Cortex of kidney (tissue), 1 donor: ENCODE results near the gene KIAA1755.

Experiments
- DNase-seq: peaks from one replicate; lab custom pipeline; 2025; lab: John Stamatoyannopoulos, UW

The KIAA1755 gene

DNA sequence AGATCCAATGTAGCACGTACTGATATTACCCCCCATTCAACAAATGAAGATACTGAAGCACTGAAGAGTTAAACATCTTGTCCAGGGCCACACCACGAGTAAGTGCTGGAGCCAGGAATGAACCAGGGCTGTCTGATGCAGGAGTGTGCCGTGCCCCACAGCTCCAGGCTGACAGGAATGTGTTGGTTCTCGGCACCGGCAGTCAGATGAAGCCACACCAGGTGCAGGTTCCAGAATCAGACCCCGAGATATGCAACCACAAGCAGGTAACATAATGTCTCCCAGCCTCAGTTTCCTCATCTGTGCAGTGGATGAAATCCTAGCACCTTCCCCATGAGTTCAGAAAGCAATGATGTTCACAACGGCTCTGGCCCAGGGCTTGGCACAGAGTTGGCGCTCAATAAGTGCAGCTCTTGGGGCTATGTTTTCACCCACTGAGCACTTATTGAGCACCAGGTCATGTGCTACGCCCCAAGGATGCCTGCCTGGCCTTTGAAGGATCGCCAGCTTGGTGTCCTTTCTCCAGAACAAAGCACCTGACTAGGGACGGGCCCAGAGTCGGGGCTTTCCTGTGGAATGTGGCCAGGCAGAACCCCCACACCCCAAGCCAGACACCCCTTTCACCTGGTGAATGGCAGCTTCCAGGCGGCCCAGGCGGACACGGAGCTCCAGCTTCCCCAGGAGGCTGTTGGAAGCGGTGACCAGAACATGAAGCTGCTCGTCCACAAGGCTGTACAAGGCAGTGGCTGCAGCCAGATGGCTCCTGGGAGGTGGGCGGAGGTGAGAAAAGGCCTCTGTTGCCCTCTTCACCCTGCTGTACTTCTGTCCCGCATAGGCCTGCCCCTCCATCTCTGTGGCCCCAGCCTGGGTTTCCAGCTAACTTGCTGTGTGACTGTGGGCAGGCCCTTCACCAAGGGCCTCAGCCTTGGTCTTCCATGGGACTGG lies 41.3 kb downstream of the KIAA1755 start:
- no peak for DNase-seq

DNA sequence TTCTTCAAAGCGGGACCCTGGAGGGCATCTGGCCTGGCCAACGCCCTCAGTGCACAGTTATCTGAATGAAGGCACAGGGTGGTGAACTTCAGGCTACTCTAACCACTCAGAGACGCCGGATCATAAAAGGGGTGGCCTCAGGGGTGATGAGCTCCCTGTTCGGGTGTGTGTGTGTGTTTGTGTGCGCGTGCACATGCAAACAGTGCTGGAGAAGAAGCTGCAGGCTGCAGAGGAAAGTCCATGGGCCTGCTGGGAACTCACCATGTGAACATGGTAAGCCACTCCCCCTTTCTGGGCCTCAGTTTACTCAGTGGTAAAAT lies 42.0 kb downstream of the KIAA1755 start:
- no peak for DNase-seq

DNA sequence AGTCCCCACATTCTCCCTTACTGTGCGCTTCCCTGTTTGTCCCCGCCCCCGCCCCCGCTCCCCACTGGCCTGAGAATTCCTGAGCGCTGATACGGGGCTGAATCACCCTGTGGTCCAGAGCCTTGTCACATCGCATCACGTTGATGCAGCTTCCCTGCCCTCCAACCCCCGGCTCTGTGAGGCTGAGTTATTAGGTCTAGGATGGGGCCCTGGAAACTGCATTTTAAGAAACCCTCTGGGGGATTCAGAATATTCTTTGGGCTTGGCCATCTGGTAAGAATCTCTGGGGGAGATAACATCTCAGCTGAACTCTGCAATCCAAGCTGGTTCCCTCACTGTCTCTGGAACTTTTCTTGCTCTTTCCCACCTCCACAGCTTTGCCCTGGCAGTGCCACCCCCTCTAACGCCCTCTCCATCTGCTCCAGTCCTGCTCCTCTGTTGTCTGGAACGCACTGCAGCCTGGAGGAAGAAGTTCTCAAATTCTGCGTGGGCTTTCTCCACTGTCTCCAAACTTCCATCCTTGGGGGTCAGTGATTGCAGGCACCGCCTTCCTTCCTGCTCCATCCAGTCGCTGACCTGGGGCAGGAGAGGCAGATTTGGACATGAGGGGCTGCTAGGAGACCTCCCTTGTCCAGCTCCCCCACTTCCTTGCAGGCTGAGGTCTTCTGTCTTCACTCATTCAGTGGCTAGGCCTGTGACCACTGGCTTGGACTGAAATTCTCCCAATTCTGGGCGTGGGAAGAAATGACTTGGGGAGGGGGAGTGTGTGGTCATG lies 42.6 kb downstream of the KIAA1755 start:
- no peak for DNase-seq

DNA sequence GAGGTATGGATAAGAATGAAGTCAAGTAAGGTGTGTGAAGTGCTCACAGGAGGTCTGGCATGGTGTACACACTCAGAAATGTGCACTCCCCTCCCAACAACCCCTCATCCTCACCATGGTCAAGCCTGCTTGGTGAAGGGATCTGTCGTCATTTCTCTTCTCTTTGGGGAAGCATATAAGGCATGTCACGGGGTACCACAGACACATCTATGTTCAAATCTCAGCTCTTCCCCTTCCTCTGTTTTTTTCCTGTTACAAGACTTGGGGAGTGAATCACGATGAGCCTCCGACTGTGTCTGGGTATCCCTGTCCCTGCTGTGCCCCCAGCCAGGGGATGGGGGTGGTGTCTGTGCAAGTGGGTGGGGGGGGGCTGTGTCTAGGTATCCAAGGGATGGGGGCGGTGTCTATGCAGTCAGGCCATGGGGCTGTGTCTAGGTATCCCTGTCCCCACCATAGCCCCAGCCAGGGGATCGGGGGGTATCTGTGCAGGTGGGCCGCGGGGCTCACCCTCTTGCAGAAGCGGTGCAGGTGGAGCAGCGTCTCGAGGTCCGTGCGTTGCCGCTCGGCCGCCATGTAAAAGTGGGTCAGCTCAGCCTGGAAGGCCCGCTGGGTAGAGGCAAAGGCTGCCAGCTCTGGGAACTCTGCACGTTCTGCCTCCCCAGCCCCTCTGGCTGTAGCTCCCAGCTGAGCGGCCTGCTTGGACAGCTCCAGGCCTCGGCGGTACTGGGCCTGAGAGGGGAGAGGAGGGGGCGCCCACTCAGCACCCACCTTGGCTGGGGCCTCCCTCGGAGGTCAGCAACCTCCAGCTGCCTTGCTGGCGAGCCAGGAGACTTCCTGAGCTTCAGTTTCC lies 43.6 kb downstream of the KIAA1755 start:
- DNase-seq = no peak

DNA sequence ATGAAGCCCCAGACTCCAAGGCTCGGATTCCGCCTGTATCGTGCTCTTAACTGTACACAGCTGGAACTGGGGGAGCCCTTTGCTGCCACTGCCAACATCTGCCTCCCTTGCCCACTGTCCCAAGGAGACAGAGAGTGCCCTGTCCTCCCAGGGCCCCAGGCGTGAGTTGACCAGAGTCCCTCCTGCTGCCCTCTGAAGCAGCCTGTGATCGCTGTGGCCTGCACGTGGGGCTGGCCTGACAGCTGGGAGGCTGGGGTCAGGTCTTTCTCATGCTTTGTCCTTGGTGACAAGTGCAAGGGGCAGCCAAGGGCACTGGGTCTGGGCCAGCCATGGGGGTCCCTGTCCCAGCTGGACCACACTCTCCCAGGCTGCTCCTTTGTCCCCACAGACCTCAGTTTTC lies 44.3 kb downstream of the KIAA1755 start:
- DNase-seq = no peak

DNA sequence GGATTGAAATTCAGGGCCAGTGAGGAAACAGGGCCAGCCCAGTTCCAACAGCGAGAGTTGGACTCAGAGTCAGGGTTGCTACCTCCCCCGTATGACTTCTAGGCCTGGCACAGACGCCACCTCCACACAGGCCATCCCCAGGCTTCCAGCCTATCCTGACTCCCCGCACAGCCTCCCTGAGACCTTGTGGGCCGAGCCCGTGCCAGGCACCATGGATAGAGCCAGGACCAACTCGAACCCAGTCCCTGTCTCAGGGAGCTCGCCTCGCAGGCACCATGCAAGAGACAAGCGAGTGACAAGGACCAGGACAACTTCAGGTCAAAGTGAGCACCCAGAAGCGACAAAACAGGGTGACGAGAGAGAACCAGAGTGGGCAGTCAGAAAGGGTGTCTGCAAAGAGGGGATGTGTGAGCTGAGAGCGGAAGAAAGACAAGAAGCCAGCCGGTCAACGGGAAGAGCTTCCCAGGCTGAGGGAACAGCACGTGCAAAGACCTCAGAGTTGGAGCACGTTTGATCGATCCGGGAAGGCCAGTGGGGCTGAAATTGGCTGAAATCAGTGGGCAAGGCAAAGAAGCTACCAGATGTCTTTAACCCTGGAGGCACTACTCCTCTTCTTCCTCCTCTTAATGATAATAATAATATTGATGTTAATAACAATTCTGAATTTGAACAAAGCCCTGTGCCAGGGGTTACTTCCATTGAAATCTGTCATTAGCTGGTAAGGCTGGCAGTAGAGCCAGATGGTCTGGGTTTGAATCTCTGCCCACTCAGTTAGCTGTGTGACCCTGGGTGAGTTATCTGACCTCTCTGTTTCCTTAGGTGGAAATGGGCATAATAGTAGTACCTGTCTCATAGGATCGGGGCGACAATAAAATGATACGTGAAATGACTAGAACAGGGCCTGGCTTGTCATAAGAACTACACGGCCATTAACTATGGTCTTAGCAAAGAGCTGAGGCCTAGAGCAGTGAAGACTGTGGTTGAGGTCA lies 45.0 kb downstream of the KIAA1755 start:
- no peak for DNase-seq

DNA sequence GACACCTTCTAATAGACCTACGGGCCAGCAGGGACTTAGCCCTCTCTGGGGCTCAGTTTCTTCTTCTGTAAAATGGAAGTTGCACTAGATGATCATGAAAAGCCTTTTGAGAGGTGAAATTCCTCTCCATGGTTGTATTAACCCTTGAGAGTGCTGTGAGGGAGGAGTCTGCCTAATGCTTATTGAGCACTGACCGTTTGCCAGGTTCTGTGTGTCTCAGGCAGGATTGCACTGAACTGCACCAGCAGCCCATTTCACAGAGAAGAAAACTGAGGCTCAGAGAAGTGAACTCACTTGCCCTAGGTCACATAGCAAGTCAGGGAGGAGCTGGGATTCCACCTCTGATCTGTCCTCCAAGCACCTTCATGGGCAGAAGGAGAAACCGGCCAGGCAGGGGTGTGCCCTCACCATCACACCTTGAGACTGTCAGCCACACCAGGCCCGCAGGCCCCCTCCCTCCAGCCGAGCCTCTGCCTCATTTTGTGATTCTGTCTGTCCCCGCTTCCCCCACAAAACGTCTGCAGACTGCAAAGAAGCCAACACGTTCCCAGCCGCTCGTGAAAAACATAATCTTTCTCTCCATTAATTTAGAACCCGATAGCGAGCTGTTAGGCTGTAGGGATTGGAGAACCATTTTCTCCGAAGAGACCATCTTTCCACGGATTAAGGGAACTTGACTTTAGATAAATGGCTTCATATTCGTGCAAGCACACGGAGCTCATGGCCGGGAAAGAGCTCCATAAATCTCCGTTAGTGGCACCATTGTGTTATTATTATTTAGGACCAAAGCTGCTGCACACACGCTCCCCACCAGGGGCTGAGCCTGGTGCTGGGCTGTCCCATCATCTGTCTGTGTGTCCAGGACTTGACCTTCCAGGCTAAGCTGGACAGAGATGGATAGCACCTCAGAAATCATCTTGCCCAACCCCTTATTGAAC lies 46.0 kb downstream of the KIAA1755 start:
- no peak for DNase-seq

DNA sequence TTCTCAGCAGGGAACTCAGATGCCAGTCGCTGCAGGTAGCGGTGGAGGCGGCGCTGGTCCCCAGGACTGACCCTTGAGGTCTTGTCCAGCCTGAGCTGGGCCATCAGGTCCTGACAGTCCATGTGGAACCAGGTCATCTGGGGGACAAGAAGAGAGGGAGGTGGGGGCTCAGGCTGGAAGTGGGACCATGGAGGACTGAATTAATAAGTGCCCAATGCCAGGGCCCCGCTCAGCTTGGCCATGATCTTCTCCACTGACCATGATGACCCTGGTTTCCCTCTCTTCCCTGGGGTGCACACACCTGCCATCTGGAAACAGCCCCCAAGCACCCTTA lies 47.0 kb downstream of the KIAA1755 start:
- no peak for DNase-seq

DNA sequence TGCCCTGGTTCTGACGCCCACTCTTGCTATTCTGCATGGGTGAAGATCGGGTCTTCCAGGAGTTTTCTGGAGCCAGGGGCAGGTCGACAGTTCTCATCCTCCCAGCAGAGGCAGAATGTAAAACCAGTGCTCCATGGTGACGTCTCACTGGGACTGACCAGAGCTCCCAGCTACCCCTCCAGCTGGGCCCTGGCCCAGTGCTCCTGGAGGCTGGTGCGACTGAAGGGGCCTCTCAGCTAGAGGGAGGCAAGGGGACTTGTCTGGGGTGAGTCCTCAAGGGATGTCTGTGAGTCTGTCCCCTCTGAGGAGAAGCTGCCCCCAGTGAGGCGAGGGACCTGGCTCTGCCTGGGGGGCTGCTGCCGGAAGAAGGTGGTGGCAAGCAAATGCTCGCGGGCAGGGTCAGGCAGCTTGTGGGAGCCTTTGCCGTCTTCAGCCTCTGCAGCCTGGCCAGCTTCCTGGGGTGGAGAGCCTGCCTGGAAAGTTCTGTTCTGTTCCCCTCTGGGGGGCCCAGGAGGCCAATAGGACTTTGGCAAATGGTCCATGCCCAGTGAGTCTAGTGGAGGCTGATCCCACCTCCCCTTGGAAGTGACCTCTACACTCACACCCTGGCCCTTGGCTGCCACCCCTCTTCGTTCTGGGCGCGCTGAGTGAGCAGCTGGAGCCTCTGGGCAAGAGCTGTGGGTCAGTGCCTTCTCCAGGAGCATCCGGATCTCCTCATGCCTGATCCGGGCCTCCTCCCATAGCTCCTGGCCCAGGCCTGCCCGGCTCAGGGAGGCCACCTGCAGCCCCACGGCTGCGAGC lies 47.5 kb downstream of the KIAA1755 start:
- no peak for DNase-seq

DNA sequence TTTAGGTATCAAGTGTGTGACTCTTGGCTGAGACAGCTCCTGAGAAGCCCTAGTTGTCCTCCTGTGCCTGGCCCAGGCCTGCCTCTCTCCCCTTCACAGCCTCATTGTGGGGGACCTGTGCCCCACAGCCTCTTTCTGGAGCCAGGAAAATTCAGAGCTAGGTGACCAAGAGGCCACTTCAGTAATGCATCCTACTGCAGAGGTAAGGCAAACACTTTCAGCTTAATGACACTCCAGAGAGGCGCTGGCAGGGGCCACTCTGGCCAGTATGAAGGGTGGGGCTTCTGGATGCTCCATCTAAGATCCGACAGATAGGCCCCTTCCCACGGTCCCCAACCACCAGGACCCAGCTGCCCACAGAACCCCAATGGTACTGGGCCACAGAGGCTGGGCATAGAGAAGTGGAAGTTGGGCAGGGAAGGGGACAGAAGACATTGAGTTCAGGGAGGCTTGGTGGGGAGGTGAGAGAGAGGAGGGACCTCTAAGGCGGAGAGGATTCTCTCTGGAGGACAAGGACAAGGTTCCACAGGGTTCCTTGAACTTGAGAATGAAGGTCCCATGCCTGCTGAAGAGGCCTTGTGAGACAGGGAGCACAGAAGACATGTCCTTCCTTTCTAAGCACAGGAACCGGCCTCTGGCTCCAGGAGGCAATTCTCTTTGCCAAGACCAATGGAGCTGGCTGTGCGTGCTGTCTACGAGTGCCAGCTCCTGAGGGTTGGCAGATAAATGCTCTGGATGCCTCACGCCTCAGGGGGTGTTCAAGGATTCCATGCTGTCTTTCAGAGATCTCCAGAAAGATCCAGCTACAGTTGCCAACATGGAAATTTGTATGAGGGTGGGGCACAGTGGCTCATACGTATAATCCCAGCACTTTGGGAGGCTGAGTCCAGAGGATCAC lies 49.1 kb downstream of the KIAA1755 start:
- DNase-seq = no peak

DNA sequence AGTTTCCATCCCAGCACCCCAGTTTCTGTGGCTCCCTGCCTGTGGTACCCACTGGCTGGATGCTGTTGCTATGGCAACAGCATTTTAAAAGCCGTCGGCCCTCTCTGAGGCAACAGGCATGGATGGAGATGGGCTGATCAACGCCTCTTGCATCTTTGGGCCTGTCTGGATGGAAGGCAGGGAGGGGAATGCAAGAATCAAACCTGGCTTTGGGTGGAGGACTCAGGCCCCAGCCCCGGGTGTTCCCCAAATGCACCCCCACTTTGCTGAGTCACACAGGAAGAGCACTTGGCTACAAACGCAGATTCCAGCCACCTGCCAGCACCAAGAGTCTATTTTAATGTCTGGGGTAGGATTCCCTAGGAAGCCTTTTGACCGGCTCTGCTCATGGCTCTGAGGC lies 49.8 kb downstream of the KIAA1755 start:
- no peak for DNase-seq

DNA sequence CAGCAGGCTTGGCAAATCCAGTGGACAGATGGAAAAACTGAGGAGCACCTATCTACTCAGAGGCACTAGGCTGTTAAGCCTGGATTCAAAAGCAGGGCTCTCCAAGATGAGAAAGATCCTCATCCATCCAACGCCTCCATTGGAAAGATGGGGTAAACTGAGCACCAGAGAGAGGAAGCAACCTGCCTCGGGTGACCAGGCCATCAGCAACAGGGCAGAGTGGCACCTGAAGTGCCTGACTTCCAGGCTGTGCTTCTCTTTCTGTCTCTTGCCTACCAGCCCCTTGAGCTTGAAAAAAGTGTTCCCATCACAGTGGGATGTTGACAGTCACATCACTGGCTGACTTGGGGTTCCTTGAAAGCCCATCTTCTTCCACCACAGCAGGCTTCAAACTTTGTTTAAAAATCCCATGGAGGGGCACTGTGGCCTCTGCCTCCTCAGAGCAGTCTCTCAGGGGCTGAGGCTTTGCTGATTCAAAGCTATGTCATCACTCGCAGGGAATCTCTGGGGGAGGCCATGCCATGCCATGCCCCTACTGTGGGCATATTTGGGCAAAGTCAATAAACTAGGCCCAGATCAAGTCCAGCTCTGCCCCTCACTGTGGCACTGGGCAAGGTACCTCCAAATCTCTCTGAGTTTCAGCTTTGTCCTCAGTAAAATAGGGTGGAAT lies 50.7 kb downstream of the KIAA1755 start:
- no peak for DNase-seq

DNA sequence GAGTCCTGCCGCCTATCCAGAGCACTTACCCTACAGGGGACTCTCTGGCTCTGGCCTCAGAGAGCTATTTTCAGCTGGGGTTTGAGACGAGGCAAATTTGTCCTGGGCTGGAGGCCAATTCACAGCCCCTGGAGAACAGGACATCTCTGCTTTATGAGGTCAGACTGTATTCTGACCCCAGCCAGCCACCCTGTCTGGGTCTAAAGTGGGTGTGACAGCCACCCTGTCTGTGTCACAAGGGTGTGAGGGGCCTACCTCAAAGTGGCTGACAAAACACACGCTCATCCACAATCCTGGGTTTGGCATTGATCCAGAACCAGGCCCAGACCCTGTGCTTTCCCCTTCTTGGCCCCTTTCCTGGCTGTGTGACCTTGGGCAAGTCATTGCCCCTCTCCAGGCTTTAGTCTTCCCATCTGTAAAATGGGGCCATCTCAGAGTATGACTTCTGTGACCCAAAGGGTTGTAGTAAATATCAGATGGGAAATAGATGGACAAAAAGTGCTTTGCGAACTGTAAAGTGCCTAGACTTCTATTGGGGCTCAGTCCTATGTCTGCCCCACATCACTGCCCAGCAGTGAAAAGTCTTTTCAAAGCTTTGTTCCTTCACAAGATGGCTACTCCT lies 51.4 kb downstream of the KIAA1755 start:
- no peak for DNase-seq

DNA sequence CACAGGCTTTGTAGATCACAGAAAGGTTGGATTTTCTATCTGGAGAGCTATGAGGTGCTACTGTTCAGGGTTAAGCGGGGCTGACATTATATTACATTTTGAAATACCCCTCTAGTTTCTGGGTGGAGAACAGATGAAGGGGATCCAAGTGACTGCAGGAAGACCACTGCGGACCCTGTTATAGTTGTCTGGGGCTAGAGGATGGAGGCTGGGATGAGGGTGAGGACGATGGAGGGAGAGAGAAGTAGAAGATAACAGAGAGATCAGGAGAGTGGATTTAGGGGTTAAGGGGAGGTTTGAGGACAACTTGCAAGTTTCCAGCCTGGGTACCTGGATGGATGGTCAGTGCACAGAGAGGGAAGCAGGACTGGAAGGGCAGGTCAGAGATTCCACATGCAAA lies 52.0 kb downstream of the KIAA1755 start:
- no peak for DNase-seq

DNA sequence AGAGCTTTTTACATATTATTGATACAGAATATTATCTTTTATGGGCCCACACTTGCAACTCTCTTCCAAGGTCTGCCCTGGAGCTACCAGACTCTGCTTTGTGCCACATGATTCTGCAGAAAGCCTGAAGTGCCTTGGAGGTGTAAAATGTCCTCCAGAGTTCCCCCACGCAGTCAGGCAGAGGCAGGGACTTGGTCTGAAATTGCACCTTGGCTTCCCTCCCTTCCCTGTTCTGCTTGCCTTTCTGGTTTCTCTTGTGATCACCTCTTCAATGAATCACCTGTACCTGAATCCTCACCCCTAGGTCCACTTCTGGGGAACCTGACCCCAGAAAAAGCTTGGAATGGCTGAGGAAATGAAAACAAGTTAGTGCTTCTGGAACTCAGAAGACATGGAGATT lies 52.4 kb downstream of the KIAA1755 start:
- no peak for DNase-seq

DNA sequence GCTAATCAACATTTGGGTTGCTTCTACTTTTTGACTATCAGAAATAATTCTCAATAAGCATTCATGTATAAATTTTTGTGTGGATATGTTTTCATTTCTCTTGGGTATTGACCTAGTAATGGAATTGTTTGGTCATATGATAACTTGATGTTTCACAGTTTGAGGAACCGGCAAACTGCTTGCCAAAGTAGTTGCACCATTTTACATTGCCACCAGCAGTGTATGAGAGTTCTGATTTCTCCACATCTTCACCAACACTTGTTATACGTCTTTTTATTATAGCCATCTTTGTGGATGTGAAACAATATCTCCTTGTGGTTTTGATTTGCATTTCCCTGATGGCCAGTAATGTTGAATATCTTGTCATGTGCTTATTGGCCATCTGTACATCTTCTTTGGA lies 52.9 kb downstream of the KIAA1755 start:
- no peak for DNase-seq

DNA sequence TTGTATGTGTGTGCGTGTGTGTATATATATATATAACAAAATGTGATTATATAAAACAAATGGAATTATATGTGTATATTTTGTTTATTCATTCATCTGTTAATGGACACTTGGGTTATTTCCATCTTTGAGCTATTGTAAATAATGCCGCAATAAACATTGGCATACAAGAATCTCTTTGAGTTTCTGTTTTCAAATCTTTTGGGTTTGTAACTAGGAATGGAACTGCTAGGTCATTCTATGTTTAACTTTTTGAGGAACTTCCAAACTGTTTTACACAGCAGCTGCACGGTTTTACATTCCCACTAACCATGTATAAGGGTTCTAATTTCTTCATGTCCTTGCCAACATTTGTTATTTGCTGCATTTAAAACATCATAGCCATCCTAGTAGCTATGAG lies 55.5 kb downstream of the KIAA1755 start:
- no peak for DNase-seq
